NCI-H2029 (cell line): ENCODE results near the gene PFN3.
"Not testable (repeated sequence)": the region's sequence is repeated elsewhere in the genome, so short reads cannot be mapped to it uniquely, and the experiment has no call there.

Experiments used
- DNase-seq: peaks from one replicate; lab custom pipeline; 2025; lab: John Stamatoyannopoulos, UW

Gene PFN3

GRCh38 chr5:177425196-177425800 is 24.8 kb upstream of the PFN3 start:
- DNase-seq = peak; percentile 84

- DNase-seq = no peak
Observed at GRCh38 chr5:177423671-177424070, 23.2 kb upstream of the PFN3 start.

- DNase-seq = no peak
Observed at GRCh38 chr5:177421062-177421798, 20.8 kb upstream of the PFN3 start.

GRCh38 chr5:177420472-177420871 is 20.0 kb upstream of the PFN3 start:
- not testable (repeated sequence) for DNase-seq

- DNase-seq = no peak
Observed at GRCh38 chr5:177419046-177419445, 18.6 kb upstream of the PFN3 start.

GRCh38 chr5:177417081-177417480 is 16.6 kb upstream of the PFN3 start:
- DNase-seq = not testable (repeated sequence)

GRCh38 chr5:177414481-177414880 is 14.0 kb upstream of the PFN3 start:
- DNase-seq = no peak

- no peak for DNase-seq
Observed at GRCh38 chr5:177412603-177413233, 12.3 kb upstream of the PFN3 start.

GRCh38 chr5:177410575-177410974 is 10.1 kb upstream of the PFN3 start:
- no peak for DNase-seq

GRCh38 chr5:177409043-177409801 is 8.8 kb upstream of the PFN3 start, which contains the start of gene F12:
Gene F12, minus strand, starts transcription at chr5:177409564. Its CDS starts 37 bp downstream, at chr5:177409527.
- DNase-seq = no peak

GRCh38 chr5:177405805-177406204 is 5.3 kb upstream of the PFN3 start:
- DNase-seq = no peak

GRCh38 chr5:177405312-177405711 is 4.9 kb upstream of the PFN3 start:
- no peak for DNase-seq

- no peak for DNase-seq
Observed at GRCh38 chr5:177404641-177405179, 4.2 kb upstream of the PFN3 start.

GRCh38 chr5:177403792-177404640 is 3.6 kb upstream of the PFN3 start:
- peak; percentile 68 for DNase-seq

GRCh38 chr5:177403102-177403791 is 2.8 kb upstream of the PFN3 start:
- DNase-seq = no peak

GRCh38 chr5:177402271-177403043 is 2.0 kb upstream of the PFN3 start:
- peak; percentile 84 for DNase-seq

GRCh38 chr5:177397875-177398390 is 2.5 kb downstream of the PFN3 start:
- no peak for DNase-seq

GRCh38 chr5:177396807-177397206 is 3.7 kb downstream of the PFN3 start:
- DNase-seq = no peak

GRCh38 chr5:177396078-177396477 is 4.4 kb downstream of the PFN3 start:
- no peak for DNase-seq

- no peak for DNase-seq
Observed at GRCh38 chr5:177393990-177394389, 6.5 kb downstream of the PFN3 start.
